Hepatic stellate cell (primary cell): ENCODE data around the gene DYTN.
"Not testable (repeated sequence)": the region's sequence is repeated elsewhere in the genome, so short reads cannot be mapped to it uniquely, and the experiment has no call there.

Source experiments
- DNase-seq: peaks from one replicate; pipeline ENCODE4 v3.0.0; 2011; ENCODE audit warnings: low spot score

DYTN gene, protein sequence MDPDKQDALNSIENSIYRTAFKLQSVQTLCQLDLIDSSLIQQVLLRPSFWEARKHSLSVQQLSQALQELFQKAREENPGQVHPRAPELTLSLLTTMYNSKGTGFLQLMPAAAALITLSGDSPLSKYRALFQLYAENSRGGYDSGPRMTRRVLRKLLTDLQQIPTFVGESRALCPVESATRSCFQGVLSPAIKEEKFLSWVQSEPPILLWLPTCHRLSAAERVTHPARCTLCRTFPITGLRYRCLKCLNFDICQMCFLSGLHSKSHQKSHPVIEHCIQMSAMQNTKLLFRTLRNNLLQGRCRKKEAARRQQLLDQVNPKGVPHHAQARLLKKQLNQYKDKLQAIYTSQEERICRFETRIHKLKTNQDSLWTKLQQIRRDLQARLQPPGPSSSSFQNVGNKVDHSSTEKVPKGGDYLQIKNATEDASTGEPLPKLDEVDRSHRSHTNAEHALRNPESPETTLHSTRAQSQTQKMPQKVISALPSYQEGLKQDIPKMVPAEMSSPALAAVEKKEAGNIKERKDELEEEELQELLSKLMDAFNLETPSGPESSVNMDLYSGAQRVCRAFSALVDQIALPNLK

DNA sequence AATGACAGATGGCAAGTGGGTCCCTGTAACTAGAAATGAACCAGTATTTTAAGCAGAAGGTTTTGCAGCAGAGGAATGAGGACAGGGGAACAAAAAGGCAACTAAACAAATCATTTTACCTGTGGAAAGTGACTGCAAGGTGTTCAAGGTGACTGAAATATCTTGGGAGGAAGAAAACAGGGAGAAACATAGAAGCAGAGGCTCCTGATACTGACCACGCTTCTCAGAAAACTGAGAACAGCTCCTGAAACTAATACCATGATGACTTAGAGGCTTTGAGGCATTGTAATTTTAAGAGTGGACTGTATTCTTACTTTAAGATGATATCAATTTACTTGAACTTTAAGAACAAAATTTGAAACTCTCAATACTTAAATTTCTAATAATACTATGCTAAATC, at the start of gene DYTN:
DYTN (minus strand) TSS at position 101 of the 400 bp plus-strand sequence. CDS start 117 bp downstream, outside the sequence.
- DNase-seq, result no peak

- DNase-seq, result no peak
Measured at GRCh38 chr2:206766057-206766930, 48.1 kb upstream of the DYTN start.

DNA sequence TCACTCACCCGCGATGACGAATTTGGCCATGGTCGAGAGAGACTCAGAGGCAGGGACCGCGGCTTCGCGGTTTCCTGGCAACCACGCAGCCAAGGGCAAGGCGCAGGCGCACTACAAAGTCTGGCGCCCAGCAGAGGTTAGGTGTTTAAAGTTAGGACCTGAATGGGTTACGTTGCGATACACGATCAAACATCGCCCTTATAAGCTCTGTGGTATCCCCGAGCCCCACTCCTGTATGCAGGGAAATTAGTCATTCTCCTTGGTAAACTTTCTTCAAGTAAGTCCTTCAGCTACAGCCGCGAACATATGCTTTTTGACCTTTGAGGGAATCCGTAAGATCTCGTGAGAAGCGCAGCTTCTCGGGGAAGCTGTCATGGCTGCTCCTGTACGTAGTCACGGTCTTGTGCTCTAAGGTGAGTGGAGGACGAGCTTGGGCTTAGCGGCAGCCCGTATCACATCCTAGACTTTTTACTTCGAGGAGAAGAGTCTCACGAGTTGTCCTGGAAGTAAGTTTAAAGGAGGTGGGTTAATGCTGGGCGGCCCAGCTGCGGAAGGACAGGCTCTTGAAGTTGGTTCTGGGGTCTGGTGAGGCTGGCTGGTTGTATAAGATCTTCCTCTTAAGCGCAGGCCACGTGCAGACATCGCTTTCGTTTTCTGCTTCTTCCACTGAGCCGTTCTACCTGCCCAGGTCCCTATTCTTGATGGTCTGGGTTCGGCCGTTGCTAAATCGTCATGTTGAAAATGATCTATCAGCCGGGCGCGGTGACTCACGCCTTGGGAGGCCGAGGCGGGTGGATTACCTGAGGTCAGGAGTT, 47.3 kb upstream of the DYTN start, which contains the start of the genes FASTKD2 and MDH1B:
FASTKD2 (plus strand) TSS at position 365 of the 815 bp plus-strand sequence. CDS start 1,088 bp downstream, outside the sequence.
MDH1B (minus strand) TSS at position 87 of the 815 bp plus-strand sequence; CDS start at position 30, 57 bp downstream.
- DNase-seq, result peak; percentile 88

- no peak for DNase-seq
Measured at GRCh38 chr2:206764673-206765241, 46.6 kb upstream of the DYTN start.

DNA sequence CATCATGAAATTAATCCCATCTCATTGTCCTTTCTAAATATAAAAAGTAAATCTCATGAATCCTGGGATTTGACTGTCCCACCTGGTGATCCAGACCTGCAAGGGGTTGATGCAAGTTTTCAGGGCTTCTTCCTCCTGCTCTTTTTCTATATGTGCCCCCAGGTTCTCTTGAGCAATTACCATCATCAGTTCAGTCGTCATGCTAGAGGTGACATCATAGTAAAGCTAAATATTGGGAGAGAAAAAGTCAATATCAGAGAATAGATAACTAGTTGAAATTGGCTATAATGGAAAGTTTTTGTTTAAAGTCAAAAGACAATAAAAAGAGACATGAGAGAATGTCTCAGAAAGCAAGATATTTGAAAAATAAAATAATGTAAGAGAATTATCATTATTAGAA, 38.6 kb upstream of the DYTN start:
- DNase-seq, result no peak

GRCh38 chr2:206740800-206741199, 22.6 kb upstream of the DYTN start:
- DNase-seq, result no peak

- no peak for DNase-seq
Measured at GRCh38 chr2:206739271-206739670, 21.1 kb upstream of the DYTN start.

GRCh38 chr2:206736935-206737334, 18.7 kb upstream of the DYTN start:
- no peak for DNase-seq

DNA sequence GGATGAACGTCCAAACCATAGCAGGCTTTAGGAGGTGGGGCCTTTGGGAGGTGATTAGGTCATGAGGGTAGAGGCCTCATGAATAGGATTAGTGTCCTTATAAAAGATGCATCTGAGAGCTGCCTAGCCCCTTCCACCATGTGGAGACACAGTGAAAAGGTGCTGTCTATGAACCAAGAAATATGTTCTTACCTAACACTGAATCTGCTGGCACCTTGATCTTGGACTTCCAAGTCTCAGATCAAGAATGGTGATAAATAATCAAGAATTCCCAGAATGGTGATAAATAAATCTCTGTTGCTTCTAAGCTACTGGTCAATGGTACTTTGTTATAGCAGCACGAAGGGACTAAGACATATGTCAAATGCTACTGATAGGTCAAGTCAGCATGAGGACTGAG, 15.1 kb upstream of the DYTN start:
- DNase-seq, result no peak

DNA sequence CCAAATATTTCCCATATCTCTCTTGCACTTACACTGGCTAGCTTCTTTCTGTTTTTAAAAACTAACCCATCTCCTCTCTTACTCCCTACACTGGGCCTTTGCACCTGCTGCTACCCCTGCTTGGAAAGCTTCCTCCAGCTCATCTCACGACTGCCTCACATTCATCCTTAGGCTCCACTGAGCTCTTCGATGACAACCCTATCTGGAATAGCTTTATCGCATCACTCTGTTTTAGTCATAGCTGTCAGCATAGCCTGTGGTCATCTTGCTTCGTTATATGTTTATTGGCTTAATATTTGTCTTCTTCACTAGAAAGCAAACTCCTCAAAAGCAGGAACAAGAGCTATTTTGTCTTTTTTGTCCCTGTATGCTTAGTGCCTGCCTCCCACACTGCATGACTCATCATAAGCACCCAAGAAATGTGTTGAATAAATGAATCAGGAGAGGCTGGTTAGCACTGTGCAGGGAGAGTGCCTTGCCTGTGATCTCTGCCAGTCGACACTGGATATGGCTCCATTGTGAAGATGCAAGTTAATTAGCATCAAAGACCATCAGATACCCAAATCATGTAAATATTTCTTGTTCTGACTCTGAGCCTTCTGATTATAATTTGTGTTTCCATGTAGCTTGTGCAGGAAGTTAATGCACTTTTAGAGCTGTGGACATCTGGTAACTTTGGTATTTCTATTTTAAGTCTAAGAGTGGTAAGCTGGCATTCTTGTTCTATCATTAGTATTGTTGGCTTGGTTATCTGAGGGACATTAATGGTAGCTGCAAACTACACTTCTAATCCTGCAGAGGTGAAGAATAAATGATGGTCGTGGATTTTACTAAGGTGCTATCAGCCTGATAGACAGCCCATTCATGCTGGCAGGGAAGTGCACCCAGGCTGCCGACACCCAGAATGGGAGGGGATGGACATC, 10.3 kb upstream of the DYTN start:
- no peak for DNase-seq

DNA sequence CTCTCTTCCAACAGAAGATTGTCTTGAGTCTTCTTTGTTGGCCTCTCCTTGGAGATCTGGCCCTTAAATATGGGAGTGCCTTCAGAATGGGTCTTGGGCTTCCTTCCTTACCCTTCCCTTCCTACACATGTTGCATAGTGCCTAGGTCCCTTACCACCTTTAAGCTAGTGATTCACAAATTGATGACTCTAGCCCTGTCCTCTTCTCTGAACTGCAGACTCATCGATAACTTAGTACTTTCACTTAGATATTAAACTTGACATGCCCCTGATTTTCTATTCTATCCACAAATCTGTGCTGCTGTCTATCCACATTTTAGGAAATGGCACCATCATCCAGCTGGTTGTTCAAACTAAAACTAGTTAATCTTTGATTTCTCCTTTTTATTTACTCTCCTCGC, 9.1 kb upstream of the DYTN start:
- no peak for DNase-seq

- DNase-seq, result no peak
Measured at GRCh38 chr2:206723288-206723687, 5.1 kb upstream of the DYTN start.

GRCh38 chr2:206721256-206721920, 3.2 kb upstream of the DYTN start:
- DNase-seq, result no peak

DNA sequence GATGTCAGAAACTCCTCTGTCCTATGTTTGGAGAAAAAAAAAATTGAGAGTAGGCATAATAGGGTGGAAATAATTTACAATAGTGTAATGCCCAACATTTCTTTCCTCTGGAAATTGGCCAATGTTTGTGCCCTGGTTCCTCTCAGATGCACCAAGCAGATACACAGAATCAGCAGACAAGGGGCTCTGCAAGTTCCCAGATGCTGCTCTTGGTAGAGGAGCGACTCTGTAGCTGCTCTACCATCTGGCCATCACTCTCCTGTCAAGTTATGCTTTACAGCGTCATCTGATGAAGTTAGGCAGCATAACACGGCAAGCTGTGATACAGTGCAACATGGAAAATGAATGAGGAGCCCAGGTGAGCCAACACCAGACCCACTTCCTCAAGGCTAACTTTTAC, 1.6 kb downstream of the DYTN start:
- DNase-seq, result no peak

GRCh38 chr2:206715183-206715582, 3.0 kb downstream of the DYTN start:
- DNase-seq, result not testable (repeated sequence)

GRCh38 chr2:206713746-206714145, 4.5 kb downstream of the DYTN start:
- DNase-seq, result no peak

DNA sequence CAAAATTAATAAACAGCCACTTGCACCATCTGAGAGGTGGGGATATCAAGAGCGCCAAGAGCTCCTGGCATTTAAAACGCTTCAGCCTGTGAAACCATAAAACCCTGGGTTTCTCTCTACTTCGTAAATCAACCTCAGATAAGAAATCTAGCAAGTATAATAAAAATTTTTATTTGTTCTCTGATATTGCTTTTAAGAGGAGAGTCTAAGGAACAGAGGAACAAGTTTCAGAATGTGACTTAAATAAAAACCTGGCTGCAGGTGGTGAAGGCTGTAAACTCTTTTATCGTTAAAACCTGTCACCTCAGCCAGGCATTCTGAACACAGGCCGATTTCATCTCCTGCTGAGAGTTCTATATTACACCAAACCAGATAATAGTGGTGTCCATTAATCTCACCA, 9.9 kb downstream of the DYTN start:
- DNase-seq, result no peak

DNA sequence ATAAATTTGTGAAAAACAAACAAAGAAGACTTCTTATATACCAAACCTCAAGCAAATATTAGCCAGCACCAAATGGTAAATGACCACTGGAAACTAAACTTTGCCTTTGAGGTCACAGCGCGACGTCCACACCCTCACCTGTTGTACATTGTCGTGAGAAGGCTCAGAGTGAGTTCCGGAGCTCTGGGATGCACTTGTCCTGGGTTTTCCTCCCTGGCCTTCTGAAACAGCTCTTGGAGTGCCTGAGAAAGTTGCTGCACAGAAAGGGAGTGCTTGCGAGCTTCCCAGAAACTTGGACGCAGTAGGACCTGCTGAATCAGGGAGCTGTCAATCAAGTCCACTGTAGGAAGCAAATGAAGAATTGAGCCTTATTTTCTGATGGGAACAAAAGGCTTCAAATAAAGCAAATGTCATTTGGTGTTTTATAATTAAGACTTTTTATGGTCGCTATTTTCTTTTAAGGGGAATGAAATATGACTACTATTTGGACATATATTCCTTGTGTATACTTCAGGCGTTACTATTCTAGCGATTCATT, 11.0 kb downstream of the DYTN start:
- DNase-seq, result no peak

DNA sequence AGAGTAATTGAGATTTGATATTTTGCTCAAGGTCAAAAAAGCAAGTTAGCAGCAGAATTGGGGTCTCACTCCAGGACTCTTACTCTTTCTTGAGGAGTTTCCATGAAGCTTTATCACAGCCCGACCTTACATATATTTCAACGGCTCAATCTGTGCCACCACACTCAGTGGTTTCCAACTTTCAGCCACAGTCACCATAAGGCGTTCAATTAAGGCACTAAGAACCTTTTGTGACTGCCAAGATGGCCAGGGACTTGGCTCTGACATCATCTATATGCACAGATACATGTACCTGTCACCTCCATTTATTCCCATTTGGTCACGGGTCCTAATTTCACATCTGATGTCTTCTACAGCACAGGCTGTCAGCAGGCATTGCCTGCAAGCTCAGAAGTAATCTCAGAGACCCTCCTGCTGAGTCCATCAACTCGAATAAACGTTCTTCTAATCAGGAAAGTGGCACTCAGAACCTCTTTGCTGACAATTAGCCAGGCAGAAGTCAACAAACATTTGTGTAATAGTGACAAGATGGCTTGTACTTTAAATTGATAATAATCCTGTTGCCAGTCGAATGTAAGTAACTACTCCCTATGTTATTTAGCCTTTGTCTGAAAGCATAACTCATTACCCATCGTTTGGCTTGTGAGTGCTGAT, 16.1 kb downstream of the DYTN start:
- no peak for DNase-seq
